Trophoblast cell (in vitro differentiated cells and primary cell): Measurements from ENCODE around the gene WNK2.

Source experiments
- DNase-seq, 2 donors: peaks; one replicate each; pipeline ENCODE4 v3.0.0-alpha.2; 2016
- H2AFZ ChIP-seq: 2 replicates; pipeline ENCODE4 v1.6.1; 2013; ENCODE audit warnings: low read length, moderate library complexity, mild to moderate bottlenecking; ENCODE audit not compliant: insufficient read depth, poor library complexity
- H2AK5ac ChIP-seq: 2 replicates; pipeline ENCODE4 v1.6.1; 2013; ENCODE audit warnings: mild to moderate bottlenecking, low read length
- H2BK120ac ChIP-seq: 2 replicates; pipeline ENCODE4 v1.6.1; 2013; ENCODE audit warnings: low read length, mild to moderate bottlenecking, moderate library complexity; ENCODE audit not compliant: insufficient read depth, poor library complexity
- H2BK12ac ChIP-seq: 2 replicates; pipeline ENCODE4 v1.6.1; 2013; ENCODE audit warnings: mild to moderate bottlenecking, low read length, moderate library complexity
- H2BK5ac ChIP-seq: 2 replicates; pipeline ENCODE4 v1.6.1; 2013; ENCODE audit warnings: low read length, low read depth, moderate library complexity, mild to moderate bottlenecking; ENCODE audit not compliant: poor library complexity
- H3K14ac ChIP-seq: 2 replicates; pipeline ENCODE4 v1.6.1; 2013; ENCODE audit warnings: mild to moderate bottlenecking, low read length
- H3K18ac ChIP-seq: 2 replicates; pipeline ENCODE4 v1.6.1; 2013; ENCODE audit warnings: mild to moderate bottlenecking, low read length
- H3K23ac ChIP-seq: 2 replicates; pipeline ENCODE4 v1.6.1; 2013; ENCODE audit warnings: low read length
- H3K27ac ChIP-seq: 2 replicates; pipeline ENCODE4 v1.5.1; 2013; ENCODE audit warnings: low read depth, mild to moderate bottlenecking, inconsistent platforms, low read length, moderate library complexity
- H3K27me3 ChIP-seq: 2 replicates; pipeline ENCODE4 v1.6.1; 2013; ENCODE audit warnings: inconsistent platforms, mild to moderate bottlenecking, low read length, moderate library complexity; ENCODE audit not compliant: insufficient read depth
- H3K36me3 ChIP-seq, 2 experiments: 1 replicate in 1 of 2; 2 replicates in 1 of 2; pipeline ENCODE4 v1.6.1; 2013; ENCODE audit warnings: low read length in 2 of 2, mild to moderate bottlenecking in 2 of 2, moderate library complexity in 1 of 2; ENCODE audit not compliant: insufficient read depth in 2 of 2, control insufficient read depth in 1 of 2
- H3K4ac ChIP-seq: 2 replicates; pipeline ENCODE4 v1.6.1; 2013; ENCODE audit warnings: low read depth, mild to moderate bottlenecking, low read length, moderate library complexity
- H3K4me1 ChIP-seq, 2 experiments: 1 replicate in 1 of 2; 2 replicates in 1 of 2; pipeline ENCODE4 v1.6.1; 2013; ENCODE audit warnings: low read length in 2 of 2, mild to moderate bottlenecking in 2 of 2, moderate library complexity in 1 of 2; ENCODE audit not compliant: insufficient read depth in 2 of 2, control insufficient read depth in 1 of 2
- H3K4me2 ChIP-seq: 2 replicates; pipeline ENCODE4 v1.6.1; 2013; ENCODE audit warnings: inconsistent platforms, mild to moderate bottlenecking, low read length, moderate library complexity
- H3K4me3 ChIP-seq: 2 replicates; pipeline ENCODE4 v1.5.1; 2013; ENCODE audit warnings: mild to moderate bottlenecking, low read depth, low read length, inconsistent platforms
- H3K79me1 ChIP-seq: one replicate; pipeline ENCODE4 v1.6.1; 2013; ENCODE audit warnings: low read length
- H3K79me2 ChIP-seq: 2 replicates; pipeline ENCODE4 v1.6.1; 2013; ENCODE audit warnings: low read length, mild to moderate bottlenecking; ENCODE audit not compliant: control insufficient read depth, insufficient read depth, poor library complexity
- H3K9ac ChIP-seq: 2 replicates; pipeline ENCODE4 v1.6.1; 2013; ENCODE audit warnings: mild to moderate bottlenecking, low read length
- H3K9me3 ChIP-seq: 2 replicates; pipeline ENCODE4 v1.6.1; 2013; ENCODE audit warnings: low read depth, mild to moderate bottlenecking, control low read depth, inconsistent platforms, low read length; ENCODE audit not compliant: insufficient read depth
- H4K12ac ChIP-seq: 2 replicates; pipeline ENCODE4 v1.6.1; 2013; ENCODE audit warnings: low read depth, mild to moderate bottlenecking, low read length, moderate library complexity
- H4K8ac ChIP-seq: 2 replicates; pipeline ENCODE4 v1.6.1; 2013; ENCODE audit warnings: low read depth, mild to moderate bottlenecking, low read length, moderate library complexity
- H4K91ac ChIP-seq: one replicate; pipeline ENCODE4 v1.6.1; 2013; ENCODE audit warnings: low read depth, mild to moderate bottlenecking, low read length, moderate library complexity
- WGBS: extraction: QIAGEN DNeasy Blood & Tissue Kit; methylation state at CpG from one replicate; pipeline ENCODE4 v1.1.7; 2013; ENCODE audit warnings: missing lambda C conversion rate; ENCODE audit not compliant: insufficient read length, insufficient coverage; ENCODE audit errors: extremely low coverage; 5-methylcytosine and 5-hydroxymethylcytosine counted together

Gene WNK2

GRCh38 chr9:93305497-93306020 is 121.6 kb downstream of the WNK2 start:
- H2AFZ ChIP-seq, result no peak overlapping the region
- H3K79me2 ChIP-seq, result no peaks in the 10 kb centered on the region
- no peaks in the 10 kb centered on the region for H3K27me3 ChIP-seq
- no peaks in the 10 kb centered on the region for H3K4me1 ChIP-seq
- no peak overlapping the region for H3K4ac ChIP-seq
- no peaks in the 10 kb centered on the region for H3K9me3 ChIP-seq
- no peak overlapping the region for H2BK120ac ChIP-seq
- H3K23ac ChIP-seq, result no peak overlapping the region
- no peak overlapping the region for H2BK5ac ChIP-seq
- no peak overlapping the region for H2BK12ac ChIP-seq
- no peak overlapping the region for H3K4me3 ChIP-seq
- no peak overlapping the region for H4K12ac ChIP-seq
- no peak for DNase-seq
- H3K27ac ChIP-seq, result no peak overlapping the region
- no peak overlapping the region for H3K18ac ChIP-seq
- H4K91ac ChIP-seq, result no peak overlapping the region
- H3K79me1 ChIP-seq, result no peaks in the 10 kb centered on the region
- no peak overlapping the region for H3K9ac ChIP-seq
- H3K36me3 ChIP-seq, result peaks cover 0 to 2% of the 10 kb centered on the region in 2 experiments
- no peak overlapping the region for H2AK5ac ChIP-seq
- no peak overlapping the region for H3K4me2 ChIP-seq
- no CpG with 5 or more reads among the region's 15 CpGs for WGBS
- no peak overlapping the region for H3K14ac ChIP-seq
- H4K8ac ChIP-seq, result no peak overlapping the region

- Histone ChIP-seq H3K36me3 (peaks cover 0 to 2% of the 10 kb centered on the region in 2 experiments), H4K8ac (no peak overlapping the region), H2BK5ac (no peak overlapping the region), H3K14ac (no peak overlapping the region), H2BK120ac (no peak overlapping the region), H3K27ac (no peak overlapping the region), H4K12ac (no peak overlapping the region), H3K79me1 (no peaks in the 10 kb centered on the region), H3K9me3 (no peaks in the 10 kb centered on the region), H2AK5ac (no peak overlapping the region), H3K4me3 (no peak overlapping the region), H2AFZ (no peak overlapping the region), H3K23ac (no peak overlapping the region), H3K18ac (no peak overlapping the region), H3K4ac (no peak overlapping the region), H4K91ac (no peak overlapping the region), H3K27me3 (no peaks in the 10 kb centered on the region), H3K79me2 (no peaks in the 10 kb centered on the region), H3K4me2 (no peak overlapping the region), H3K4me1 (no peaks in the 10 kb centered on the region), H2BK12ac (no peak overlapping the region), H3K9ac (no peak overlapping the region)
- WGBS, result no CpG with 5 or more reads among the region's 9 CpGs
- DNase-seq, result no peak
Measured at GRCh38 chr9:93306081-93306480, 122.1 kb downstream of the WNK2 start.

GRCh38 chr9:93306579-93307091 is 122.7 kb downstream of the WNK2 start:
- no peak overlapping the region for H3K4me3 ChIP-seq
- no peak overlapping the region for H2BK120ac ChIP-seq
- H2AFZ ChIP-seq, result no peak overlapping the region
- H3K9me3 ChIP-seq, result no peaks in the 10 kb centered on the region
- no peak for DNase-seq
- H3K18ac ChIP-seq, result no peak overlapping the region
- no peaks in the 10 kb centered on the region for H3K79me1 ChIP-seq
- H3K36me3 ChIP-seq, result peaks cover 0 to 2% of the 10 kb centered on the region in 2 experiments
- no peak overlapping the region for H2BK12ac ChIP-seq
- H4K8ac ChIP-seq, result no peak overlapping the region
- H3K4ac ChIP-seq, result no peak overlapping the region
- whole genome bisulfite sequencing, result no CpG with 5 or more reads among the region's 35 CpGs
- H3K27ac ChIP-seq, result no peak overlapping the region
- H3K14ac ChIP-seq, result no peak overlapping the region
- H4K12ac ChIP-seq, result no peak overlapping the region
- H3K4me2 ChIP-seq, result no peak overlapping the region
- H2BK5ac ChIP-seq, result no peak overlapping the region
- no peak overlapping the region for H3K23ac ChIP-seq
- H2AK5ac ChIP-seq, result no peak overlapping the region
- no peaks in the 10 kb centered on the region for H3K27me3 ChIP-seq
- H3K79me2 ChIP-seq, result no peaks in the 10 kb centered on the region
- no peaks in the 10 kb centered on the region for H3K4me1 ChIP-seq
- no peak overlapping the region for H4K91ac ChIP-seq
- H3K9ac ChIP-seq, result no peak overlapping the region

DNA sequence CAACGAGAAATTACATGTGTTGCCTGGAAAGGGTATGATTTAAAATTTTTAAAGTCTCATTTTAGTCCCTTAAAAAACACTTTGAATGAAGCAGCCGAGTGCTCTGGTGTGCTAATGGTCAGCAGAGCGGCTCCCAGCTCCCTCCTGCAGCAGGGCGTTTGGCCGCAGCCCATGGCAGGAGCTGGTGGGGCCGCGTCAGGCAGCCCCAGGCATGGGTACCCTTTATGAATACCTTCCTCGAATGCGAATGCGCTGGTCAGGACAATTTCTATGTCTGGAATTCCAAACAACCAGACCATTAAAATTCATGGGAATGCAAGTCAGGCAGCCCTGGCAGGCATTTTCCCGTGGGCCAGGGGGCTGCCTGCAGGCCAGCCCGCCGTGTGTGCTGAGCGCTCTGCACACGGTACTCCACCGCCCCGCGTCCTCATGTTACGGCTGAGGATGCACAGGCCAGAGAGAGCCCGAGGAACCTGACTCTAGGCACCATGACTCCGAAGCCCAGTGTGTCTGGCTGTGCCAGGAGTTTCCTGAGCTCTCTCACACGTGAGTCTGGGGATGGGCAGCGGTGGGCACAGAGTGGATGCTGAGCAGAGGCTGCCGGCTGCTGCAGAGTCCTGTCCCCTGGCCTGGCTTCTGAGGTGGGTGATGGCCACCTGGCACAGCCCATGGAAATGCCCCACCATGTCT is 123.7 kb downstream of the WNK2 start:
- Histone ChIP-seq H4K8ac (no peak overlapping the region), H3K79me1 (no peaks in the 10 kb centered on the region), H3K4me2 (no peak overlapping the region), H3K79me2 (no peaks in the 10 kb centered on the region), H3K9me3 (no peaks in the 10 kb centered on the region), H3K14ac (no peak overlapping the region), H2BK12ac (no peak overlapping the region), H2BK120ac (no peak overlapping the region), H3K4me3 (no peak overlapping the region), H3K27ac (no peak overlapping the region), H3K36me3 (peaks cover 0 to 2% of the 10 kb centered on the region in 2 experiments), H3K23ac (no peak overlapping the region), H4K91ac (no peak overlapping the region), H2BK5ac (no peak overlapping the region), H4K12ac (no peak overlapping the region), H3K4ac (no peak overlapping the region), H3K18ac (no peak overlapping the region), H3K27me3 (no peaks in the 10 kb centered on the region), H3K9ac (no peak overlapping the region), H2AFZ (no peak overlapping the region), H3K4me1 (no peaks in the 10 kb centered on the region), H2AK5ac (no peak overlapping the region)
- no CpG with 5 or more reads among the region's 24 CpGs for WGBS
- peak; percentile 35 to 42 for DNase-seq
